Stimulated activated naive CD8-positive, alpha-beta T cell treated with anti-CD3 and anti-CD28 coated beads, Interleukin-15, Interleukin-2, amounts not matched to agents 100 ng/mL and 50 ng/mL, for 24 hours (primary cell): Measurements from ENCODE around the gene ELAC2.

Experiments
- H3K27ac Mint-ChIP-seq: one replicate; pipeline ENCODE4 v1.8.0; 2021; ENCODE audit warnings: mild to moderate bottlenecking, mixed read lengths
- H3K27me3 Mint-ChIP-seq: one replicate; pipeline ENCODE4 v1.8.0; 2021; ENCODE audit warnings: mixed read lengths
- H3K36me3 Mint-ChIP-seq: one replicate; pipeline ENCODE4 v1.8.0; 2021; ENCODE audit warnings: low read depth, mixed read lengths
- H3K4me1 Mint-ChIP-seq: one replicate; pipeline ENCODE4 v1.8.0; 2021; ENCODE audit warnings: low read depth, mixed read lengths
- H3K4me3 Mint-ChIP-seq: one replicate; pipeline ENCODE4 v1.8.0; 2021; ENCODE audit warnings: mild to moderate bottlenecking, mixed read lengths
- H3K9me3 Mint-ChIP-seq: one replicate; pipeline ENCODE4 v1.8.0; 2021; ENCODE audit warnings: mixed read lengths

ELAC2 gene

GRCh38 chr17:12963505-12963904 lies 54.3 kb downstream of the ELAC2 start:
- no peaks in the 10 kb centered on the region for H3K4me1 Mint-ChIP-seq
- H3K9me3 Mint-ChIP-seq: no peaks in the 10 kb centered on the region
- H3K4me3 Mint-ChIP-seq: no peak overlapping the region
- H3K36me3 Mint-ChIP-seq: no peaks in the 10 kb centered on the region
- H3K27ac Mint-ChIP-seq: no peak overlapping the region
- H3K27me3 Mint-ChIP-seq: peaks cover 3% of the 10 kb centered on the region

GRCh38 chr17:12961655-12962054 lies 56.2 kb downstream of the ELAC2 start:
- Mint-ChIP-seq H3K27ac (no peak overlapping the region), H3K27me3 (peaks cover 3% of the 10 kb centered on the region), H3K36me3 (no peaks in the 10 kb centered on the region), H3K4me1 (no peaks in the 10 kb centered on the region), H3K9me3 (no peaks in the 10 kb centered on the region), H3K4me3 (no peak overlapping the region)

GRCh38 chr17:12959441-12959840 lies 58.4 kb downstream of the ELAC2 start:
- no peak overlapping the region for H3K27ac Mint-ChIP-seq
- H3K36me3 Mint-ChIP-seq: no peaks in the 10 kb centered on the region
- H3K4me1 Mint-ChIP-seq: no peaks in the 10 kb centered on the region
- H3K9me3 Mint-ChIP-seq: no peaks in the 10 kb centered on the region
- peaks cover 3% of the 10 kb centered on the region for H3K27me3 Mint-ChIP-seq
- no peak overlapping the region for H3K4me3 Mint-ChIP-seq

GRCh38 chr17:12958786-12959185 lies 59.0 kb downstream of the ELAC2 start:
- H3K27ac Mint-ChIP-seq: no peak overlapping the region
- H3K4me1 Mint-ChIP-seq: no peaks in the 10 kb centered on the region
- no peak overlapping the region for H3K4me3 Mint-ChIP-seq
- no peaks in the 10 kb centered on the region for H3K36me3 Mint-ChIP-seq
- H3K27me3 Mint-ChIP-seq: peaks cover 3% of the 10 kb centered on the region
- no peaks in the 10 kb centered on the region for H3K9me3 Mint-ChIP-seq

- H3K4me3 Mint-ChIP-seq: no peak overlapping the region
- no peaks in the 10 kb centered on the region for H3K27me3 Mint-ChIP-seq
- no peaks in the 10 kb centered on the region for H3K36me3 Mint-ChIP-seq
- H3K9me3 Mint-ChIP-seq: no peaks in the 10 kb centered on the region
- no peaks in the 10 kb centered on the region for H3K4me1 Mint-ChIP-seq
- no peak overlapping the region for H3K27ac Mint-ChIP-seq
Observed at GRCh38 chr17:12955521-12955920, 62.3 kb downstream of the ELAC2 start.

GRCh38 chr17:12953156-12953555 lies 64.7 kb downstream of the ELAC2 start:
- Mint-ChIP-seq H3K27ac (no peak overlapping the region), H3K27me3 (peaks cover 3% of the 10 kb centered on the region), H3K4me3 (no peak overlapping the region), H3K9me3 (no peaks in the 10 kb centered on the region), H3K4me1 (no peaks in the 10 kb centered on the region), H3K36me3 (no peaks in the 10 kb centered on the region)

GRCh38 chr17:12952012-12952411 lies 65.8 kb downstream of the ELAC2 start:
- no peaks in the 10 kb centered on the region for H3K4me1 Mint-ChIP-seq
- H3K27me3 Mint-ChIP-seq: peaks cover 4% of the 10 kb centered on the region
- no peaks in the 10 kb centered on the region for H3K9me3 Mint-ChIP-seq
- H3K27ac Mint-ChIP-seq: no peak overlapping the region
- no peaks in the 10 kb centered on the region for H3K36me3 Mint-ChIP-seq
- no peak overlapping the region for H3K4me3 Mint-ChIP-seq

GRCh38 chr17:12947047-12947446 lies 70.8 kb downstream of the ELAC2 start:
- Mint-ChIP-seq H3K9me3 (no peaks in the 10 kb centered on the region), H3K4me3 (no peak overlapping the region), H3K27ac (no peak overlapping the region), H3K27me3 (peaks cover 6% of the 10 kb centered on the region), H3K36me3 (no peaks in the 10 kb centered on the region), H3K4me1 (no peaks in the 10 kb centered on the region)
